ENCODE measurements around the gene TMEM203. TPM values are rescaled to one million over a fixed set of nuclear protein-coding genes. Genes with fewer than 3 reads are reported as not detected.

Gene TMEM203
- total RNA-seq, 4 donors from 2014 or later = 24.7 to 45.9 (median 32.0) TPM

DNA sequence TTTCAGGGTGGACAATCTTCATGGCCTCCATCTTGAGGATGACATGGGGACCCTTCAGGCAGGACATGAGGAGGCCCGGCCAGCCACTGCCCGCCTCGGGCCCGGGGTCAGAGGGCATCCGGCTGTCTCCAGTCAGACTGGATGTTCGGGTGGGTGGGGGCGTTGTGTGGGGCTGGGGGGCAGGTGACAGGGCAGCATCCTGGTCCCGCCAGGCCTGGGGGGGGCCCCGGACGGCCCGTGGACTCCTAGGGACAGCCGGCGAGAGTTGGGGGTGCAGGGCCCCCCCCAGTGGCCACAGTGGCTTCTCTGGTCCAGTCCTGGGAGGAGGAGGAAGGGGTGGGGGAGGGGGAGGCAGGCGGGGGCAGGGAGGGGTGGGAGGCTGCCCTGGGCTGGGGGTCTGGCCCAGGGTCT is 15.7 kb upstream of the TMEM203 start:
- H3K4me1 ChIP-seq = peaks cover 17 to 32% of the 10 kb centered on the region in 2 donors
- H3K27me3 ChIP-seq = no peaks in the 10 kb centered on the region
- in situ Hi-C loops (cut with MboI; ENCODE audit: low sequenced_read_pairs in 4 of 4) = loop anchor here in 1 of 4 donors (10.0 kb wide), 1 partner anchor 96 kb away; no protein-coding TSS in a partner anchor
- no peak overlapping the region for H3K27ac ChIP-seq
- peak overlapping the region in 2 of 4 donors; percentile 49 to 50 for H3K4me3 ChIP-seq
- DNase-seq (no peak), ATAC-seq (no peak)
- TF ChIP-seq, protein P1, sequence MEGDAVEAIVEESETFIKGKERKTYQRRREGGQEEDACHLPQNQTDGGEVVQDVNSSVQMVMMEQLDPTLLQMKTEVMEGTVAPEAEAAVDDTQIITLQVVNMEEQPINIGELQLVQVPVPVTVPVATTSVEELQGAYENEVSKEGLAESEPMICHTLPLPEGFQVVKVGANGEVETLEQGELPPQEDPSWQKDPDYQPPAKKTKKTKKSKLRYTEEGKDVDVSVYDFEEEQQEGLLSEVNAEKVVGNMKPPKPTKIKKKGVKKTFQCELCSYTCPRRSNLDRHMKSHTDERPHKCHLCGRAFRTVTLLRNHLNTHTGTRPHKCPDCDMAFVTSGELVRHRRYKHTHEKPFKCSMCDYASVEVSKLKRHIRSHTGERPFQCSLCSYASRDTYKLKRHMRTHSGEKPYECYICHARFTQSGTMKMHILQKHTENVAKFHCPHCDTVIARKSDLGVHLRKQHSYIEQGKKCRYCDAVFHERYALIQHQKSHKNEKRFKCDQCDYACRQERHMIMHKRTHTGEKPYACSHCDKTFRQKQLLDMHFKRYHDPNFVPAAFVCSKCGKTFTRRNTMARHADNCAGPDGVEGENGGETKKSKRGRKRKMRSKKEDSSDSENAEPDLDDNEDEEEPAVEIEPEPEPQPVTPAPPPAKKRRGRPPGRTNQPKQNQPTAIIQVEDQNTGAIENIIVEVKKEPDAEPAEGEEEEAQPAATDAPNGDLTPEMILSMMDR (IDR thresholded peaks at IDR 0.05 in 4 of 5, conservative IDR thresholded peaks at IDR 0.05 in 1 of 5) = no peak
- no peak for TF ChIP-seq POLR2A (IDR thresholded peaks at IDR 0.05)
- no peaks in the 10 kb centered on the region for H3K36me3 ChIP-seq
- no peaks in the 10 kb centered on the region for H3K9me3 ChIP-seq
- intact Hi-C loops (cut with DNase I; ENCODE audit: low total_unique reads) = loop anchor here (5.0 kb wide), 1 partner anchor 46 kb away; no protein-coding TSS in a partner anchor

DNA sequence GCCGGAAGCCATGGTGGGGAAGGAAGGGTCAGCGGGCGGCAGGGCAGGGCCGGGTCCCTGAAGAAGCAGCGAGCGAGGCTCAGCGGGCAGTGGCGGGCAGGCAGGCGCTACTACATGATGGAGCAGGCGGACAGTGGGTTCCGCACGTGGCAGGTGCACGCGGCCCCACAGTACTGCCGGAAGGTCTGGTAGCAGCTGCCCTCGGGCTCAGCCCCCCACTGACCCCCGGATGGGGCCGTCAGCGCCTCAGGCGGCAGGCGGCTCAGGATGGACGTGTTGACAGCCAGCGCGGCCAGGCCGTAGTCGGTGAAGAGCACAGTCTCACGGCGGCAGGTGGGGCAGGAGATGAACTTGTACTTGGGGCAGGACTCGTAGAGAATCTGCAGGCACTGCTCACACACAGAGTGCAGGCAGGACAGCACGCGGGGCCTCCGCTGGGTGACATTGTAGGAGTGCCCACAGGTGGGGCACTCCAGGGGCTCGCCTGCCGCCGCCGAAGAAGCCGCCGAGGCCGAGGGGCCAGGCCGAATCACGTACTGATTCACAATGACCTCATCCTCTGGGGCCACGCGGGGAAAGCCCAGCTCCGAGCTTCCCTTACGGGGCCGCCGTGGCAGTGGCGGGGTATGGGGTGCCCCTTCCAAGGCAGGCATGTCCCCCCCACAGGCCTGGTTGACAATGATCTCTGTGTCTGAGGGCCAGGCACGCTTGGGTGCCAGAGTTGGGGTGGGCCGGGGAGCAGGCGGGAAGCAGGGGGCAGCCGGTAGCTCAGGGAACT is 15.1 kb upstream of the TMEM203 start:
- Histone ChIP-seq H3K36me3 (no peaks in the 10 kb centered on the region), H3K4me1 (peaks cover 17 to 32% of the 10 kb centered on the region in 2 donors), H3K27me3 (no peaks in the 10 kb centered on the region), H3K27ac (no peak overlapping the region), H3K9me3 (no peaks in the 10 kb centered on the region), H3K4me3 (no peak overlapping the region)
- no peak for ATAC-seq
- DNase-seq = no peak
- in situ Hi-C loops (cut with MboI; ENCODE audit: low sequenced_read_pairs in 4 of 4) (loop anchor here in 1 of 4 donors (10.0 kb wide), 1 partner anchor 96 kb away; no protein-coding TSS in a partner anchor), intact Hi-C loops (cut with DNase I; ENCODE audit: low total_unique reads) (loop anchor here (5.0 kb wide), 1 partner anchor 47 kb away; no protein-coding TSS in a partner anchor)
- TF ChIP-seq, protein P1 (IDR thresholded peaks at IDR 0.05 in 4 of 5, conservative IDR thresholded peaks at IDR 0.05 in 1 of 5) = no peak
- no peak for TF ChIP-seq POLR2A (IDR thresholded peaks at IDR 0.05)

DNA sequence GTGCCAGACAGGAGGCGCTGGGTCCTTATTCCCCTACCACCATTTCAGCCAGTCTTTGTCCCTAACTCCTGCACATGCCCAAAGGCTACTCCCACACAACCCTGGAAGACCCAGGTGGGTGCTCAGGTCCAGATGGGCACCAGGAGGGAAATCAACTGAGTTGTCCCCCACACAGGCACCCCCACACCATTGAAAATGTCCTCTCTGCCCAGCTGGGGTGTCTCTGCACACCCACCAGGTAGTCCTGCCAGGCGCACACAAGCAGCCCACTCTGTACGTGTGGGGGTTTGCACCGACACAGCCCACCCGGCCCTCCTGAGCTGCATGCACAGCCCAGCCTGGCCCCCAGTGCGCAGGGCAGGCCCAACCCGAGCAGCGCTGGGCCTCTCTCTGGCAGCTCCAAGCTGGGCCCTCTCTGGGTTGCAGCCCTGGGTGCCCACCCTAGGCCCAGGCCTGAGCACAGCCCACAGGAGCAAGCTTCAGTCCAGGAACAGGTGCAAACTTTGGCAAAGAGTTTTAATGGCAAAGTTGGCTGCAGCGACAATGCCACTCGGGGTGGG is 14.4 kb upstream of the TMEM203 start:
- DNase-seq (no peak), ATAC-seq (no peak)
- Histone ChIP-seq H3K9me3 (no peaks in the 10 kb centered on the region), H3K4me3 (no peak overlapping the region), H3K4me1 (peaks cover 17 to 32% of the 10 kb centered on the region in 2 donors), H3K27me3 (no peaks in the 10 kb centered on the region), H3K27ac (no peak overlapping the region), H3K36me3 (no peaks in the 10 kb centered on the region)
- intact Hi-C loops (cut with DNase I; ENCODE audit: low total_unique reads) = loop anchor here (5.0 kb wide), 1 partner anchor 47 kb away; no protein-coding TSS in a partner anchor
- in situ Hi-C loops (cut with MboI; ENCODE audit: low sequenced_read_pairs in 4 of 4) = loop anchor here in 2 of 4 donors (10.0 kb wide), 1 partner anchor 95 kb away; no protein-coding TSS in a partner anchor
- TF ChIP-seq POLR2A (IDR thresholded peaks at IDR 0.05) = no peak
- TF ChIP-seq, protein P1 (IDR thresholded peaks at IDR 0.05 in 4 of 5, conservative IDR thresholded peaks at IDR 0.05 in 1 of 5) = no peak

DNA sequence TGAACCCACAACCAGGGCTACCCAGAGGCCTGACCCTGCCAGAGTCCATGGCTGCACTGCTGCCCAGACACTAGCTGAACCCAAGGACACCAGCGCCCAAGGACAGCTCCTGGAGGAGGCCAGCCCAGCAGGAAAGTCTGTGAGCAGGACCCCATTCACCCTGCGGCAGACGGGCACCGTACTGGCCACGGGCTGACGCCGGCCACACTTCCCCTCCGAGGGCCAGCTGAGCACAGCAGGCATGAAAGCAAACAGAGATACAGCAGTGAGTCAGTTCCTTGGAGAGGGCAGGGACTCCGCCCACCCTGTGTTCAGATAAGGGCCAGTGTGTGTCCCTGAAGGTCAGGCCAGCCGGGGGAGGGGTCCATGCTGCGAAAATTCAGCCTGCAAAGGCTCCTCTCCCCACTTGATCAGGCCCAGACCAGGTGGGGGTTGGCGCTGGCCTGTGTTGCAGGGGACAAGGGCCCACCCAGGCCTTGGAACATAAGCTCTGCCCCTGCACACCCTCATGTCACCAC is 13.4 kb upstream of the TMEM203 start:
- Histone ChIP-seq H3K4me1 (peaks cover 10 to 26% of the 10 kb centered on the region in 2 donors), H3K27ac (no peak overlapping the region), H3K36me3 (no peaks in the 10 kb centered on the region), H3K4me3 (no peak overlapping the region), H3K9me3 (no peaks in the 10 kb centered on the region), H3K27me3 (no peaks in the 10 kb centered on the region)
- in situ Hi-C loops (cut with MboI; ENCODE audit: low sequenced_read_pairs in 4 of 4) = loop anchor here in 1 of 4 donors (10.0 kb wide), 1 partner anchor 94 kb away; no protein-coding TSS in a partner anchor
- TF ChIP-seq, protein P1 (IDR thresholded peaks at IDR 0.05 in 4 of 5, conservative IDR thresholded peaks at IDR 0.05 in 1 of 5) = no peak
- TF ChIP-seq POLR2A (IDR thresholded peaks at IDR 0.05) = no peak
- DNase-seq (no peak), ATAC-seq (no peak)
- intact Hi-C loops (cut with DNase I; ENCODE audit: low total_unique reads) = no loop called here

Measured in gastrocnemius medialis (tissue), 4 donors.